Activated CD4-positive, alpha-beta T cell treated with anti-CD3 and anti-CD28 coated beads, Interleukin-2, amount 10 ng/mL, durations not matched to agents 7 days and 5 days (primary cell): ENCODE measurements around the gene KAZN. TPM values are rescaled to one million over a fixed set of nuclear protein-coding genes. Genes with fewer than 3 reads are reported as not detected.

Source experiments
- CTCF ChIA-PET: fragments of 350-600 bp; sonication (Branson Sonifier 250); formaldehyde crosslinking; loops from one replicate; lab custom pipeline; 2021; ENCODE audit warnings: antibody characterized with exemption; lab: Charles Lee
- POLR2A ChIA-PET: fragments of 350-600 bp; sonication (Branson Sonifier 250); formaldehyde crosslinking; loops from one replicate; lab custom pipeline; 2021; ENCODE audit warnings: antibody characterized with exemption; lab: Charles Lee
- DNase-seq: peaks from one replicate; pipeline ENCODE4 v3.0.0-alpha.2; 2020
- H3K27ac Mint-ChIP-seq: one replicate; pipeline ENCODE4 v1.8.0; 2021; ENCODE audit warnings: mild to moderate bottlenecking, moderate library complexity, mixed read lengths
- H3K27me3 Mint-ChIP-seq: one replicate; pipeline ENCODE4 v1.8.0; 2021; ENCODE audit warnings: mixed read lengths
- H3K36me3 Mint-ChIP-seq: one replicate; pipeline ENCODE4 v1.8.0; 2021; ENCODE audit warnings: low read depth, mixed read lengths
- H3K4me1 Mint-ChIP-seq: one replicate; pipeline ENCODE4 v1.8.0; 2021; ENCODE audit warnings: mixed read lengths
- H3K4me3 Mint-ChIP-seq: one replicate; pipeline ENCODE4 v1.8.0; 2021; ENCODE audit warnings: mild to moderate bottlenecking, moderate library complexity, mixed read lengths
- H3K9me3 Mint-ChIP-seq: one replicate; pipeline ENCODE4 v1.8.0; 2021; ENCODE audit warnings: mixed read lengths
- total RNA-seq, 2 experiments: library from RNA; stranded (reverse); gene quantifications; one replicate each; pipeline ENCODE4 v1.2.3, GENCODE V29; 2021

Gene KAZN
- total RNA-seq, 2 experiments from 2014 or later = 0.21 to 0.22 TPM

DNA sequence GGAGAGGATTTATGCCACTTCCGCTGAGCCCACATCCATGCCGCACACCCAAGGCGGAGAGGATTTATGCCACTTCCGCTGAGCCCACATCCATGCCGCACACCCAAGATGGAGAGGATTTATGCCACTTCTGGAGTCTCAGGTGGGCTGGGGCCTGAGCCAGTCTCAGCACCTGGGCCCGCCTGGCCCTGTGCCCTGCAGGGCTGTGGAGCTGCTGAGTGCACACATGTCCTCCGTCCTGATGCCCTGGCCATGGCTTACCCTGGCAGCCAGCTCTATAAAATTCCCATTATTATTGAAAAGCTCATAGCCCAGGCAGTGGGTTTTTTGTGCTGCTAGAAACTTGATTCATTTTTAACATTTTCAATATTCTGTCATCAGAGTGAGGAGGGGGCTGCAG, 465.3 kb downstream of the KAZN start:
- Mint-ChIP-seq H3K27me3 (no peaks in the 10 kb centered on the region), H3K27ac (no peak overlapping the region), H3K9me3 (peaks cover 6% of the 10 kb centered on the region), H3K4me1 (no peaks in the 10 kb centered on the region), H3K36me3 (no peaks in the 10 kb centered on the region), H3K4me3 (no peak overlapping the region)
- ChIA-PET POLR2A (no interaction called here), CTCF (no interaction called here)
- DNase-seq = no peak

DNA sequence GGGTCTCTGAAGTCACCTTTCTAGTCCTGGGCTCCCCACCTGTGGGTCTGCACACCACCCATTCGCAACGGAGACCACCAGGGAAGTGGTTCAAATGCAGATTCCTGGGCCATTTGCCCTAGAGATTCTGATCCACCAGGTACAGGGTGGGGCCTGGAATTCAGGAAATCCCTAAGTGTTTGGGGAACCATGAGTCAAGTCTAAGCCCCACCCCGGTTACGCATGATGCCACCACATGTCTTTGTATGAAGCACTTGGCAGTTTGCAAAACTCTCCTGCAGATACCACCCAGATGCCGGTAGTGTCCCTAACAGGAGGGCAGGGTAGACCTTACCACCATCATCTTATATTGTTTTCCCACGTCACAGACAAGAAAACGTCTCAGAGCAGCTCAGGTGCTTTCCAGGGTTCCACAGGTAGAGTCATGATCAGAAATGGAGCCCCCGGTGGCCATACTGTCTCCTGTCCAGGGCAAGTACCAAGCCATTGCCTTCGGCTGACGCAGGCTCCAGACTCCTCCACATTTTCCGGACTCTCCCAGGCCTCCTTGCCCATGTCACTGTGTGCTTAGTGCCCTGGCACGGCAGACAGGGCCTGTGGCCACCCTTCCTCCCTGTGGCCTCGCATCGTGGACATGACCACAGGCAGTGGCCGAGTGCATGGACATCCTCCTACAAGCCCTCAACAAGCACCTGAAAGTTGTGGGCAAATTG, 465.9 kb downstream of the KAZN start:
- POLR2A ChIA-PET = no interaction called here
- no peak for DNase-seq
- CTCF ChIA-PET = no interaction called here
- Mint-ChIP-seq H3K4me3 (no peak overlapping the region), H3K27ac (no peak overlapping the region), H3K9me3 (peaks cover 6% of the 10 kb centered on the region), H3K36me3 (no peaks in the 10 kb centered on the region), H3K27me3 (no peaks in the 10 kb centered on the region), H3K4me1 (no peaks in the 10 kb centered on the region)

GRCh38 chr1:15065291-15065690, 466.8 kb downstream of the KAZN start:
- Mint-ChIP-seq H3K36me3 (no peaks in the 10 kb centered on the region), H3K9me3 (peaks cover 6% of the 10 kb centered on the region), H3K4me1 (no peaks in the 10 kb centered on the region), H3K27me3 (no peaks in the 10 kb centered on the region), H3K27ac (no peak overlapping the region), H3K4me3 (no peak overlapping the region)
- CTCF ChIA-PET = no interaction called here
- POLR2A ChIA-PET = no interaction called here
- no peak for DNase-seq

GRCh38 chr1:15065736-15066135, 467.3 kb downstream of the KAZN start:
- Mint-ChIP-seq H3K27ac (no peak overlapping the region), H3K4me3 (no peak overlapping the region), H3K27me3 (no peaks in the 10 kb centered on the region), H3K36me3 (no peaks in the 10 kb centered on the region), H3K4me1 (no peaks in the 10 kb centered on the region), H3K9me3 (peaks cover 6% of the 10 kb centered on the region)
- ChIA-PET CTCF (no interaction called here), POLR2A (no interaction called here)
- DNase-seq = no peak

GRCh38 chr1:15066191-15066590, 467.7 kb downstream of the KAZN start:
- no peak for DNase-seq
- ChIA-PET POLR2A (no interaction called here), CTCF (no interaction called here)
- Mint-ChIP-seq H3K27ac (no peak overlapping the region), H3K4me3 (no peak overlapping the region), H3K4me1 (no peaks in the 10 kb centered on the region), H3K36me3 (no peaks in the 10 kb centered on the region), H3K9me3 (peaks cover 6% of the 10 kb centered on the region), H3K27me3 (no peaks in the 10 kb centered on the region)

GRCh38 chr1:15067148-15067547, 468.7 kb downstream of the KAZN start:
- ChIA-PET POLR2A (no interaction called here), CTCF (interaction anchor here (0.6 kb wide), 1 partner anchor 92 kb away, joined by 3 read pairs; no protein-coding TSS in a partner anchor)
- Mint-ChIP-seq H3K9me3 (peaks cover 4% of the 10 kb centered on the region), H3K4me1 (no peaks in the 10 kb centered on the region), H3K27me3 (no peaks in the 10 kb centered on the region), H3K36me3 (no peaks in the 10 kb centered on the region), H3K27ac (no peak overlapping the region), H3K4me3 (no peak overlapping the region)
- DNase-seq = no peak

GRCh38 chr1:15068152-15068551, 469.7 kb downstream of the KAZN start:
- Mint-ChIP-seq H3K9me3 (no peaks in the 10 kb centered on the region), H3K27me3 (no peaks in the 10 kb centered on the region), H3K36me3 (no peaks in the 10 kb centered on the region), H3K4me3 (no peak overlapping the region), H3K4me1 (no peaks in the 10 kb centered on the region), H3K27ac (no peak overlapping the region)
- no peak for DNase-seq
- ChIA-PET CTCF (no interaction called here), POLR2A (no interaction called here)

DNA sequence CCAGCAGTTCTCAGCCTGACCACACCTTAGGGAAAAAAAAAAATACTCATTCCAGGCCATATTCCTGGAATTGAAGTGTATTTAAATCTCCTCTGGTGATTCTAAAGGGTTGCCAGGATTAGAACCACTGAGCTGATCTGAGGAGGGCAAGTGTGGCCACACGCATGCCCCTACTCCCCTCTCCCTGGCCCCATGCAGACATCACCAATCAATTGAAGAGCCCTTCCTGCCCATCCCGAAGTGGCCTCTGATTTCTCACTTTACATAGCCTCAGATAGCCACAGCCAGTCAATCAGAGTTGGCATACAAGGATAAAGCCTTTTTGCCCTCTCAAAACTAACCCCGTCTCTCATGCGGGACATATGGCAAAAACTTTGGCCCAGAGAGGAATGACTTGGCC, 470.5 kb downstream of the KAZN start:
- no peaks in the 10 kb centered on the region for H3K4me1 Mint-ChIP-seq
- H3K4me3 Mint-ChIP-seq = no peak overlapping the region
- H3K27me3 Mint-ChIP-seq = no peaks in the 10 kb centered on the region
- ChIA-PET POLR2A (no interaction called here), CTCF (no interaction called here)
- H3K27ac Mint-ChIP-seq = no peak overlapping the region
- DNase-seq = no peak
- H3K36me3 Mint-ChIP-seq = no peaks in the 10 kb centered on the region
- no peaks in the 10 kb centered on the region for H3K9me3 Mint-ChIP-seq

DNA sequence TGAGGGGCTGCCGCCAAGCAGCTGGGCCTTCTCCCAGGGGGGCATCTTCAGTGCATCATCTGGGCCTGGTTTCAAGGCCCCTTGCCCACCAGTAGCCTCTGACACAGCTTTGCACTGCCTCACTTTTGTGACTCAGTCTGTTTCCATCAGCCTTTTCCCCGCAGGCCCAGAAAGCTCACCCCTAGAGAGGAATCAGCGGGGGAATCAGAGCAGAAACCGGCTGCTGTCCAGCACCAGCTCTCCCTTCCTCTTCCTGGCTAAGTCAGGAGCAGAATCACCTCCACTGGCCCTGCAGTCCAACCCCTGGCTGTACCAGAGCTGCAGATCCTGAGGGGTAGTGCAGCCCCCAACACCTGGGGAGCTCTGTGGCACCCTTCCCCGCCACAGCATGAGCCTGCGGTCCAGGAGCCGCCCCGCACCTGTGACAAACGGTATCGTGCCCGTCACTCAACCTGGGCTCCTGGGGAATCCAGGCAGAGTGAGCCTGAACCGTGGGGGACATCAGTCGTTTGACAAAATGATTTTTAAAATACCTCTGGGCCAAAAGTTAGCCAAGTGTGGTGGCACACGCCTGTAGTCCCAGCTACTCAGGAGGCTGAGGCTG, 471.8 kb downstream of the KAZN start:
- ChIA-PET CTCF (interaction anchor here (0.6 kb wide), 1 partner anchor 1144 kb away, joined by 5 read pairs; no protein-coding TSS in a partner anchor), POLR2A (interaction anchor here (0.6 kb wide), 1 partner anchor 158 kb away, joined by 3 read pairs; no protein-coding TSS in a partner anchor)
- Mint-ChIP-seq H3K27ac (no peak overlapping the region), H3K27me3 (no peaks in the 10 kb centered on the region), H3K9me3 (no peaks in the 10 kb centered on the region), H3K4me1 (no peaks in the 10 kb centered on the region), H3K36me3 (no peaks in the 10 kb centered on the region), H3K4me3 (no peak overlapping the region)
- DNase-seq = no peak

DNA sequence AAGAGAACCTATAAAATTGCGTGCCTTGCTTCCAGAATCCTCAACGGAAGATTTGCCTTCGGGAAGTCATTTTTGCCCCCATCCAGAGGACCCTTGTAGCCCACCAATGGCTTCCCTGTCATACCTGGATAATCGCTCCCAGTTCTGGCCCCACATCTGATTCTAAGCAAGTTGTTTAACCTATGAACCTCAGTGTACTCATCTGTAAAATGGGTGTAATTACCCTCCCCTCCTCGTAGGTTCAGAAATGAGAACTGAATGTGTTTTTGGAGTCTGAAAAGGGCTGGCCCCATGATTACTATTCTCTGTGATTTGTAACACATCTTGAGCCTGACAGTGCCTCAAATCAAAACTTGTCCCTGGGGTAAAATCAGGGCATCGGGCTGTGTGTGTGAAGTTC, 473.5 kb downstream of the KAZN start:
- Mint-ChIP-seq H3K4me1 (no peaks in the 10 kb centered on the region), H3K36me3 (no peaks in the 10 kb centered on the region), H3K4me3 (no peak overlapping the region), H3K9me3 (no peaks in the 10 kb centered on the region), H3K27ac (no peak overlapping the region), H3K27me3 (no peaks in the 10 kb centered on the region)
- CTCF ChIA-PET = no interaction called here
- POLR2A ChIA-PET = no interaction called here
- DNase-seq = no peak

DNA sequence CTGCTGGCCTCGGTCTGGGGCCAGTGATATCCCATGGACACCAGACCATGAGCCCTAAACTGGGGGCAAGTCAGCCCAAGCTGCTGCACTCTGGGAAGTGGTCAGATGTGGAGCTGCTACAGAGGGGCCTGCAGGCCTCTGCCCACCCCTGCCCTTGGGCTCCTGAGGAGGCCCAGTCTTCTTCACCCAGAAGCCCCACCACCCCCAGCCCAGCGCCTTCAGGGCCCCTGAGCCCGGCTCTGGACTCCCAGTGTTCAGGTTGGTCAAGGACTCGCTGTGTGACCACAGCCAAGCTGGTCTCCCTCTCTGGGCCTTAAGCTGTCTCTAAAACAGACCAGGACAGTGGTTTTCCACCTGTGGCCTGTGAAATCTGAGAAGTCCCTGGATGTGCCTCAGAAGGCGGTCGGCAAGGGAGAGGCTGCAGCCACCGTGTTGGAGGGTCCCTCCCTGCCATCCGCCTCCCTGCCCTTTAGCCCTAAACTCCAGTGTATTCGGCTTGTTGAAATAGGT, 475.4 kb downstream of the KAZN start:
- Mint-ChIP-seq H3K9me3 (no peaks in the 10 kb centered on the region), H3K4me3 (no peak overlapping the region), H3K27ac (no peak overlapping the region), H3K4me1 (no peaks in the 10 kb centered on the region), H3K36me3 (no peaks in the 10 kb centered on the region), H3K27me3 (no peaks in the 10 kb centered on the region)
- ChIA-PET CTCF (no interaction called here), POLR2A (no interaction called here)
- no peak for DNase-seq

DNA sequence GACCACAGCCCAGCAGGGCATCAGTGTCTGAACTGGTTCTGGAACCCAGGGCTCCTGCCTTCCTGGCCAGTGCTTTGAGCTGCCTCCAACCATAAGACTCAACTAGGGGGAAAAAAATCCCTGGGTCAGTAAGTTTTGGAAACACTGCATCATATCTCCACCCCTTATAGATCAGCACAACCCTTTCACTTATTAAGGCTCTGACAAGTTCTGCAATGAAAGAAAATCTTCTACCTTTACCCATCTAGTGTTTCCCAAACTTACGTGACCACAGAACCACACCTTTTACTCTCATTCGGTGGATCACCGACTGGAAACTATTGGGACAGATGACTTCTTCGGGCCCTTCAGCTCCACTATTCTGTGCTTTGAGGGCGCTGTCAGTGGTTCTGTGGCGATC, 476.7 kb downstream of the KAZN start:
- no peaks in the 10 kb centered on the region for H3K27me3 Mint-ChIP-seq
- H3K36me3 Mint-ChIP-seq = no peaks in the 10 kb centered on the region
- H3K4me1 Mint-ChIP-seq = no peaks in the 10 kb centered on the region
- no peak for DNase-seq
- no peak overlapping the region for H3K27ac Mint-ChIP-seq
- no peaks in the 10 kb centered on the region for H3K9me3 Mint-ChIP-seq
- ChIA-PET POLR2A (no interaction called here), CTCF (interaction anchor here (0.6 kb wide), 1 partner anchor 28 kb away, joined by 3 read pairs; no protein-coding TSS in a partner anchor)
- no peak overlapping the region for H3K4me3 Mint-ChIP-seq

DNA sequence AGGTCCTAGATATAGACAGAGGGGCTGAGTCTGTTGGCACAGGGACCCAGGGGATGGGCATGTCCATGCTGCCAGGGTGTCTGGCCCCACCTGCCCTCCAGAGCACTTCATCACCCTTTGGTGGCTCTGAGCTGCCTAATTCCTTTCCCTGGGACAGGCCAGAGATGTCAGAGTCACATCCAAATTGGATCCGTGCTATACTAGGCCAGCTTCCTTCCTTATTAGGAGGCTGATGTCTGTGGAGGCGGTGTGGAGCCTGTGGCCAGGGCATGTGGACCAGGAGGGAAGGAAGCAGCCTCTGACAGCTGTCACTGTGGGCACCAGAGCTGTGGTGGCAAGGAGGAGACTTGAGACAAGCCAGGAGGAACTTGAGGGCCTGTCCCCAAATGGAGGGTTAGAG, 477.3 kb downstream of the KAZN start:
- POLR2A ChIA-PET = no interaction called here
- H3K4me1 Mint-ChIP-seq = no peaks in the 10 kb centered on the region
- no peak overlapping the region for H3K27ac Mint-ChIP-seq
- no peaks in the 10 kb centered on the region for H3K36me3 Mint-ChIP-seq
- no peak for DNase-seq
- no peaks in the 10 kb centered on the region for H3K9me3 Mint-ChIP-seq
- H3K27me3 Mint-ChIP-seq = no peaks in the 10 kb centered on the region
- no peak overlapping the region for H3K4me3 Mint-ChIP-seq
- CTCF ChIA-PET = no interaction called here
